Measurements from ENCODE around the gene RNF121.

DNA sequence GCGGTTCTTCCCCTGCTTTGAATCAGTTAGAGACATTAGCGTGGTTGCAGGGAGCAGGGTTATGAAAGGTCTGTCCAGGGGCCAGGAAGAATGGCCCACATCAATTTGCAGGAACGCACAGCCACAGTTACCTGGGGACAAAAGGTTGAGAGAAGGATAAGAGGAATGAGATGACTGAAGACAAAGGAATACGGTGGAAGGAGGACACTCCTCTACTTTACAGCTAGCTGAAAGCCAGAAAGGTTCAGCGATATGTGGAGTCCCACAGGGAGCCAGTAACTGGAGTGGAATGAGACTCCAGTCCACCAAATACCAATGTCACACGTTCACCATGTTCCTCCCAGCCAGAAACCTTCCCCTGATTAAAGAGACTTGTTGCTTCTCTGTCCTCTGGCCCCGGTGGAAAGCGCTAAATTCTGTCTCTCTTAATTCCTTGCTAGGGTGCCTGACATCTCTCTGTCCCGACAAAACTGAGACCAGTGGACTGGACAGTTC is 11.2 kb upstream of the RNF121 start:
- TF ChIP-seq ZNF317 (CRISPR knock-in tag; IDR thresholded peaks at IDR 0.05) (no peak), ZZZ3 (CRISPR knock-in tag; IDR thresholded peaks at IDR 0.05; ENCODE audit: borderline replicate concordance) (no peak), EP300 (IDR thresholded peaks at IDR 0.05; ENCODE audit: low read depth in 2 of 2, low read length in 2 of 2) (no peak), EP300 (CRISPR knock-in tag; IDR thresholded peaks at IDR 0.05; ENCODE audit: borderline replicate concordance) (no peak), SMC3 (IDR thresholded peaks at IDR 0.05; ENCODE audit: low read length) (no peak), ZNF678 (CRISPR knock-in tag; IDR thresholded peaks at IDR 0.05) (no peak), ZSCAN12 (CRISPR knock-in tag; IDR thresholded peaks at IDR 0.05) (no peak)
- TF ChIP-seq, protein P1, sequence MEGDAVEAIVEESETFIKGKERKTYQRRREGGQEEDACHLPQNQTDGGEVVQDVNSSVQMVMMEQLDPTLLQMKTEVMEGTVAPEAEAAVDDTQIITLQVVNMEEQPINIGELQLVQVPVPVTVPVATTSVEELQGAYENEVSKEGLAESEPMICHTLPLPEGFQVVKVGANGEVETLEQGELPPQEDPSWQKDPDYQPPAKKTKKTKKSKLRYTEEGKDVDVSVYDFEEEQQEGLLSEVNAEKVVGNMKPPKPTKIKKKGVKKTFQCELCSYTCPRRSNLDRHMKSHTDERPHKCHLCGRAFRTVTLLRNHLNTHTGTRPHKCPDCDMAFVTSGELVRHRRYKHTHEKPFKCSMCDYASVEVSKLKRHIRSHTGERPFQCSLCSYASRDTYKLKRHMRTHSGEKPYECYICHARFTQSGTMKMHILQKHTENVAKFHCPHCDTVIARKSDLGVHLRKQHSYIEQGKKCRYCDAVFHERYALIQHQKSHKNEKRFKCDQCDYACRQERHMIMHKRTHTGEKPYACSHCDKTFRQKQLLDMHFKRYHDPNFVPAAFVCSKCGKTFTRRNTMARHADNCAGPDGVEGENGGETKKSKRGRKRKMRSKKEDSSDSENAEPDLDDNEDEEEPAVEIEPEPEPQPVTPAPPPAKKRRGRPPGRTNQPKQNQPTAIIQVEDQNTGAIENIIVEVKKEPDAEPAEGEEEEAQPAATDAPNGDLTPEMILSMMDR (CRISPR knock-in tag; IDR thresholded peaks at IDR 0.05) = no peak
- TF ChIP-seq, protein P2, sequence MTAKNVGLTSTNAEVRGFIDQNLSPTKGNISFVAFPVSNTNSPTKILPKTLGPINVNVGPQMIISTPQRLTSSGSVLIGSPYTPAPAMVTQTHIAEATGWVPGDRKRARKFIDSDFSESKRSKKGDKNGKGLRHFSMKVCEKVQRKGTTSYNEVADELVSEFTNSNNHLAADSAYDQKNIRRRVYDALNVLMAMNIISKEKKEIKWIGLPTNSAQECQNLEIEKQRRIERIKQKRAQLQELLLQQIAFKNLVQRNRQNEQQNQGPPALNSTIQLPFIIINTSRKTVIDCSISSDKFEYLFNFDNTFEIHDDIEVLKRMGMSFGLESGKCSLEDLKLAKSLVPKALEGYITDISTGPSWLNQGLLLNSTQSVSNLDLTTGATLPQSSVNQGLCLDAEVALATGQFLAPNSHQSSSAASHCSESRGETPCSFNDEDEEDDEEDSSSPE (CRISPR knock-in tag; IDR thresholded peaks at IDR 0.05) = no peak

Data from HepG2 (cell line).